Glutamatergic neuron (in vitro differentiated cells): ENCODE data around the gene PGAM4. TPM values are rescaled to one million over a fixed set of nuclear protein-coding genes. Genes with fewer than 3 reads are reported as not detected.

Experiments
- DNase-seq: peaks from one replicate; pipeline ENCODE4 v3.0.0; 2022
- H3K27ac Mint-ChIP-seq: one replicate; pipeline ENCODE4 v1.8.0; 2020; ENCODE audit warnings: mild to moderate bottlenecking, mixed read lengths, inconsistent platforms; ENCODE audit not compliant: unreplicated experiment
- H3K27me3 Mint-ChIP-seq: one replicate; pipeline ENCODE4 v1.8.0; 2020; ENCODE audit warnings: mild to moderate bottlenecking, moderate library complexity, mixed read lengths, inconsistent platforms; ENCODE audit not compliant: unreplicated experiment
- H3K36me3 Mint-ChIP-seq: one replicate; pipeline ENCODE4 v1.8.0; 2020; ENCODE audit warnings: mild to moderate bottlenecking, mixed read lengths, inconsistent platforms; ENCODE audit not compliant: unreplicated experiment
- H3K4me1 Mint-ChIP-seq: one replicate; pipeline ENCODE4 v1.8.0; 2020; ENCODE audit warnings: mild to moderate bottlenecking, low read depth, mixed read lengths, inconsistent platforms; ENCODE audit not compliant: unreplicated experiment
- H3K4me3 Mint-ChIP-seq: one replicate; pipeline ENCODE4 v1.8.0; 2020; ENCODE audit warnings: mild to moderate bottlenecking, mixed read lengths, inconsistent platforms; ENCODE audit not compliant: unreplicated experiment
- H3K9me3 Mint-ChIP-seq: one replicate; pipeline ENCODE4 v1.8.0; 2020; ENCODE audit warnings: mild to moderate bottlenecking, moderate library complexity, mixed read lengths, inconsistent platforms; ENCODE audit not compliant: unreplicated experiment
- CTCF ChIP-seq: fragments of 200-600 bp; sonication (generic); IDR thresholded peaks from one replicate; pipeline ENCODE4 v1.5.0; 2021; ENCODE audit not compliant: partially characterized antibody, unreplicated experiment
- long read RNA-seq: library from polyadenylated mRNA; unstranded; transcript quantifications from one replicate; pipeline ENCODE4 v2.0.0, GENCODE V29; 2020; ENCODE audit not compliant: unreplicated experiment
- total RNA-seq: library from RNA; stranded (reverse); fragmentation: NEBNext Ultra II Directional; extraction: Animal tissue kit (Norgen Biotek cat#: 25700); gene quantifications from one replicate; pipeline ENCODE4 v1.2.1, GENCODE V29; 2021; ENCODE audit not compliant: unreplicated experiment

Gene PGAM4
- total RNA-seq, result not detected
- long read RNA-seq, result 0 reads

- Mint-ChIP-seq H3K36me3 (no peaks in the 10 kb centered on the region), H3K27ac (no peak within 1 kb of the TSS), H3K4me1 (no peaks in the 10 kb centered on the region), H3K4me3 (no peak within 1 kb of the TSS), H3K27me3 (no peaks in the 10 kb centered on the region), H3K9me3 (no peaks in the 10 kb centered on the region)
- DNase-seq, result no peak
- TF ChIP-seq CTCF, result no peak
Observed at GRCh38 chrX:77969538-77969937, at the start of gene PGAM4. TSS of gene PGAM4 (minus strand) at chrX:77969638. CDS start at chrX:77969638, 0 bp downstream.

- Mint-ChIP-seq H3K36me3 (no peaks in the 10 kb centered on the region), H3K4me1 (no peaks in the 10 kb centered on the region), H3K9me3 (no peaks in the 10 kb centered on the region), H3K4me3 (no peak overlapping the region), H3K27me3 (peaks cover 2% of the 10 kb centered on the region), H3K27ac (no peak overlapping the region)
- DNase-seq, result no peak
- no peak for TF ChIP-seq CTCF
Observed at GRCh38 chrX:78011846-78012245, 42.4 kb upstream of the PGAM4 start.

GRCh38 chrX:77979870-77980269 lies 10.4 kb upstream of the PGAM4 start:
- Mint-ChIP-seq H3K27me3 (no peaks in the 10 kb centered on the region), H3K27ac (no peak overlapping the region), H3K36me3 (no peaks in the 10 kb centered on the region), H3K4me1 (no peaks in the 10 kb centered on the region), H3K9me3 (no peaks in the 10 kb centered on the region), H3K4me3 (no peak overlapping the region)
- no peak for DNase-seq
- no peak for TF ChIP-seq CTCF

GRCh38 chrX:77977518-77977917 lies 8.1 kb upstream of the PGAM4 start:
- Mint-ChIP-seq H3K4me1 (no peaks in the 10 kb centered on the region), H3K36me3 (no peaks in the 10 kb centered on the region), H3K9me3 (no peaks in the 10 kb centered on the region), H3K27ac (no peak overlapping the region), H3K27me3 (no peaks in the 10 kb centered on the region), H3K4me3 (no peak overlapping the region)
- no peak for DNase-seq
- no peak for TF ChIP-seq CTCF

- Mint-ChIP-seq H3K9me3 (no peaks in the 10 kb centered on the region), H3K4me3 (no peak overlapping the region), H3K27ac (no peak overlapping the region), H3K4me1 (no peaks in the 10 kb centered on the region), H3K27me3 (no peaks in the 10 kb centered on the region), H3K36me3 (no peaks in the 10 kb centered on the region)
- DNase-seq, result no peak
- no peak for TF ChIP-seq CTCF
Observed at GRCh38 chrX:77977095-77977494, 7.7 kb upstream of the PGAM4 start.
